WTC11 (cell line): ENCODE results near the gene CD300LG. TPM values are rescaled to one million over a fixed set of nuclear protein-coding genes. Genes with fewer than 3 reads are reported as not detected.

ENCODE experiments used
- ATAC-seq: fragments of 200-7000 bp; cut with Tn5 transposase; 2 replicates; pipeline ENCODE4 v1.10.0; 2021; ENCODE audit warnings: mild to moderate bottlenecking, moderate library complexity
- CTCF ChIA-PET: fragments of 300-600 bp; sonication (Branson Sonifier 250); formaldehyde crosslinking; loops from one replicate; lab custom pipeline; 2021; ENCODE audit warnings: antibody characterized with exemption; lab: Charles Lee
- POLR2A ChIA-PET: fragments of 350-600 bp; sonication (Branson Sonifier 250); formaldehyde crosslinking; loops from one replicate; lab custom pipeline; 2021; ENCODE audit warnings: antibody characterized with exemption; lab: Charles Lee
- DNase-seq: peaks from one replicate; pipeline ENCODE4 v3.0.0; 2021; ENCODE audit warnings: low spot score
- H3K27ac Mint-ChIP-seq: 2 replicates; pipeline ENCODE4 v1.8.0; 2021; ENCODE audit warnings: mixed read lengths
- H3K27me3 Mint-ChIP-seq: 2 replicates; pipeline ENCODE4 v1.8.0; 2021; ENCODE audit warnings: low read depth, mild to moderate bottlenecking, moderate library complexity, mixed read lengths
- H3K36me3 Mint-ChIP-seq: 2 replicates; pipeline ENCODE4 v1.8.0; 2021; ENCODE audit warnings: mixed read lengths
- H3K4me1 Mint-ChIP-seq: 2 replicates; pipeline ENCODE4 v1.8.0; 2022; ENCODE audit warnings: mixed read lengths
- H3K4me3 Mint-ChIP-seq: 2 replicates; pipeline ENCODE4 v1.8.0; 2021; ENCODE audit warnings: mild to moderate bottlenecking, moderate library complexity, mixed read lengths
- H3K9me3 Mint-ChIP-seq: 2 replicates; pipeline ENCODE4 v1.8.0; 2021; ENCODE audit warnings: mixed read lengths
- ELF4 ChIP-seq: sonication (generic); formaldehyde crosslinking; IDR thresholded peaks from 2 replicates; pipeline ENCODE4 v1.8.1; 2022; ENCODE audit warnings: low read depth, mild to moderate bottlenecking, moderate library complexity, missing genetic modification reagents
- EMX1 ChIP-seq: fragments of 250-450 bp; sonication (Bioruptor Pico); IDR thresholded peaks from 2 replicates; pipeline ENCODE4 v1.8.0; 2021; ENCODE audit warnings: mild to moderate bottlenecking
- GRHL2 ChIP-seq: fragments of 250-450 bp; sonication (Bioruptor Pico); IDR thresholded peaks from 2 replicates; pipeline ENCODE4 v1.8.0; 2022; ENCODE audit warnings: mild to moderate bottlenecking, moderate library complexity; ENCODE audit not compliant: insufficient replicate concordance, severe bottlenecking
- IRF2 ChIP-seq: sonication (generic); formaldehyde crosslinking; IDR thresholded peaks from 2 replicates; pipeline ENCODE4 v1.8.0; 2022; ENCODE audit warnings: low read depth, missing genetic modification reagents, borderline replicate concordance
- SMAD3 ChIP-seq: sonication (generic); formaldehyde crosslinking; IDR thresholded peaks from 2 replicates; pipeline ENCODE4 v1.8.0; 2022; ENCODE audit warnings: missing genetic modification reagents, mild to moderate bottlenecking, borderline replicate concordance
- TCF7 ChIP-seq: sonication (generic); formaldehyde crosslinking; IDR thresholded peaks from 2 replicates; pipeline ENCODE4 v1.8.0; 2022; ENCODE audit warnings: mild to moderate bottlenecking, low read depth, missing genetic modification reagents, moderate library complexity
- TEAD1 ChIP-seq: sonication (generic); formaldehyde crosslinking; IDR thresholded peaks from 2 replicates; pipeline ENCODE4 v1.8.0; 2022; ENCODE audit warnings: mild to moderate bottlenecking, missing genetic modification reagents
- TEAD4 ChIP-seq: sonication (generic); formaldehyde crosslinking; IDR thresholded peaks from 2 replicates; pipeline ENCODE4 v1.8.0; 2022; ENCODE audit warnings: mild to moderate bottlenecking, missing genetic modification reagents
- ZBTB21 ChIP-seq: sonication (generic); formaldehyde crosslinking; IDR thresholded peaks from 2 replicates; pipeline ENCODE4 v1.8.1; 2023; ENCODE audit warnings: mild to moderate bottlenecking, missing genetic modification reagents, borderline replicate concordance
- ZNF671 ChIP-seq: fragments of 250-450 bp; sonication (Bioruptor Pico); IDR thresholded peaks from 2 replicates; pipeline ENCODE4 v1.8.0; 2021; ENCODE audit warnings: mild to moderate bottlenecking
- total RNA-seq: library from RNA; stranded (reverse); gene quantifications from 3 replicates; pipeline ENCODE4 v1.2.3, GENCODE V29; 2021
- TF ChIP-seq, protein P1 (sequence below): sonication (generic); formaldehyde crosslinking; IDR thresholded peaks from 2 replicates; pipeline ENCODE4 v1.8.0; 2022; ENCODE audit warnings: missing genetic modification reagents
- TF ChIP-seq, protein P2 (sequence below): sonication (generic); formaldehyde crosslinking; IDR thresholded peaks from 2 replicates; pipeline ENCODE4 v1.8.1; 2022; ENCODE audit warnings: low read depth, missing genetic modification reagents, borderline replicate concordance
- TF ChIP-seq, protein P3 (sequence below): sonication (generic); formaldehyde crosslinking; IDR thresholded peaks from 2 replicates; pipeline ENCODE4 v1.8.1; 2022; ENCODE audit warnings: mild to moderate bottlenecking, missing genetic modification reagents, moderate library complexity, borderline replicate concordance
- TF ChIP-seq, protein P4 (sequence below): fragments of 250-450 bp; sonication (Bioruptor Pico); IDR thresholded peaks from 2 replicates; pipeline ENCODE4 v1.9.0; 2021; ENCODE audit warnings: mild to moderate bottlenecking
- TF ChIP-seq, protein P5 (sequence below): fragments of 250-450 bp; sonication (Bioruptor Pico); IDR thresholded peaks from 2 replicates; pipeline ENCODE4 v1.8.0; 2021; ENCODE audit warnings: mild to moderate bottlenecking

CD300LG gene
- total RNA-seq, 1 experiment from 2014 or later, result not detected

DNA sequence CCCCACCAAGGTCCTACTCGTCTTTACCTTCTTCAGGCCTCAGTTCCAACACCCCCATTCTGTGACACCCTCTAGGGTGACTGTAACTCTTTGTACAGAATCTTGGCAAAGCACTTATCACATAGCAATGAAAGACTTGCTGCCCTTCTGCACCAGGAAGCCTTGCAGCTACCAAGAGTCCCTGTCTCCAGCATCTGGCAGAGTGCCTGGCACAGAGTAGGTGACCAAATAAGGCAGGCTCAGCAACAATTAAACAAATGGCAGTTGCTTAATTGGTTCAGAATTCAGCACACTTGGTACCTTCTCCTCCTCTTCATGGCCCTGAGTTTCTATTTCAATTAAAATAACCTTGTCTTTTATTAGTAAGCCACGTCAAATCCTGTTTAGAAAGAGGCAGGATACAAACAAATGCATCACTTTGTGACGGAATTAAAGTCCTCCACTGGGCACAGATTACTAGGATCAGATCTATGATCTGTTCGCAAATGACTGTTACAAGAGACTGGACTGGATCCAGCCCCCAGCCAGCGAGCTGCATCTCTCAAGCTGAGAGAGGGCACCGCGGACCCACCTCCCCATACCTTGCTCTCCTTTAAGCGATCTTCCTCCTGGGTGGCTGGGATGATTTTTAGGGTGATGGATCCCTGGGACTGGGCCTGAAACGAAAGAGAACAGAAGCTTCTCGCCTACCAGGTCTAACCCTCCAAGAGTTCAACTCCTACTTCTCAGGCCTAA is 23.5 kb upstream of the CD300LG start:
- Mint-ChIP-seq H3K36me3 (peaks cover 5% of the 10 kb centered on the region; the same call in 1 of the 2 replicates), H3K27me3 (no peaks in the 10 kb centered on the region), H3K9me3 (no peaks in the 10 kb centered on the region), H3K4me3 (no peak overlapping the region), H3K4me1 (no peaks in the 10 kb centered on the region), H3K27ac (no peak overlapping the region)
- no peak for DNase-seq
- no peak for ATAC-seq
- TF ChIP-seq SMAD3 (CRISPR knock-in tag) (no peak), EMX1 (CRISPR knock-in tag) (no peak), ZBTB21 (no peak), TEAD1 (no peak), GRHL2 (no peak), IRF2 (CRISPR knock-in tag) (no peak), ZNF671 (CRISPR knock-in tag) (no peak)
- TF ChIP-seq, protein P1, sequence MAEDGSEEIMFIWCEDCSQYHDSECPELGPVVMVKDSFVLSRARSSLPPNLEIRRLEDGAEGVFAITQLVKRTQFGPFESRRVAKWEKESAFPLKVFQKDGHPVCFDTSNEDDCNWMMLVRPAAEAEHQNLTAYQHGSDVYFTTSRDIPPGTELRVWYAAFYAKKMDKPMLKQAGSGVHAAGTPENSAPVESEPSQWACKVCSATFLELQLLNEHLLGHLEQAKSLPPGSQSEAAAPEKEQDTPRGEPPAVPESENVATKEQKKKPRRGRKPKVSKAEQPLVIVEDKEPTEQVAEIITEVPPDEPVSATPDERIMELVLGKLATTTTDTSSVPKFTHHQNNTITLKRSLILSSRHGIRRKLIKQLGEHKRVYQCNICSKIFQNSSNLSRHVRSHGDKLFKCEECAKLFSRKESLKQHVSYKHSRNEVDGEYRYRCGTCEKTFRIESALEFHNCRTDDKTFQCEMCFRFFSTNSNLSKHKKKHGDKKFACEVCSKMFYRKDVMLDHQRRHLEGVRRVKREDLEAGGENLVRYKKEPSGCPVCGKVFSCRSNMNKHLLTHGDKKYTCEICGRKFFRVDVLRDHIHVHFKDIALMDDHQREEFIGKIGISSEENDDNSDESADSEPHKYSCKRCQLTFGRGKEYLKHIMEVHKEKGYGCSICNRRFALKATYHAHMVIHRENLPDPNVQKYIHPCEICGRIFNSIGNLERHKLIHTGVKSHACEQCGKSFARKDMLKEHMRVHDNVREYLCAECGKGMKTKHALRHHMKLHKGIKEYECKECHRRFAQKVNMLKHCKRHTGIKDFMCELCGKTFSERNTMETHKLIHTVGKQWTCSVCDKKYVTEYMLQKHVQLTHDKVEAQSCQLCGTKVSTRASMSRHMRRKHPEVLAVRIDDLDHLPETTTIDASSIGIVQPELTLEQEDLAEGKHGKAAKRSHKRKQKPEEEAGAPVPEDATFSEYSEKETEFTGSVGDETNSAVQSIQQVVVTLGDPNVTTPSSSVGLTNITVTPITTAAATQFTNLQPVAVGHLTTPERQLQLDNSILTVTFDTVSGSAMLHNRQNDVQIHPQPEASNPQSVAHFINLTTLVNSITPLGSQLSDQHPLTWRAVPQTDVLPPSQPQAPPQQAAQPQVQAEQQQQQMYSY, result no peak
- TF ChIP-seq, protein P2, sequence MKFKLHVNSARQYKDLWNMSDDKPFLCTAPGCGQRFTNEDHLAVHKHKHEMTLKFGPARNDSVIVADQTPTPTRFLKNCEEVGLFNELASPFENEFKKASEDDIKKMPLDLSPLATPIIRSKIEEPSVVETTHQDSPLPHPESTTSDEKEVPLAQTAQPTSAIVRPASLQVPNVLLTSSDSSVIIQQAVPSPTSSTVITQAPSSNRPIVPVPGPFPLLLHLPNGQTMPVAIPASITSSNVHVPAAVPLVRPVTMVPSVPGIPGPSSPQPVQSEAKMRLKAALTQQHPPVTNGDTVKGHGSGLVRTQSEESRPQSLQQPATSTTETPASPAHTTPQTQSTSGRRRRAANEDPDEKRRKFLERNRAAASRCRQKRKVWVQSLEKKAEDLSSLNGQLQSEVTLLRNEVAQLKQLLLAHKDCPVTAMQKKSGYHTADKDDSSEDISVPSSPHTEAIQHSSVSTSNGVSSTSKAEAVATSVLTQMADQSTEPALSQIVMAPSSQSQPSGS, result no peak
- TF ChIP-seq, protein P3, sequence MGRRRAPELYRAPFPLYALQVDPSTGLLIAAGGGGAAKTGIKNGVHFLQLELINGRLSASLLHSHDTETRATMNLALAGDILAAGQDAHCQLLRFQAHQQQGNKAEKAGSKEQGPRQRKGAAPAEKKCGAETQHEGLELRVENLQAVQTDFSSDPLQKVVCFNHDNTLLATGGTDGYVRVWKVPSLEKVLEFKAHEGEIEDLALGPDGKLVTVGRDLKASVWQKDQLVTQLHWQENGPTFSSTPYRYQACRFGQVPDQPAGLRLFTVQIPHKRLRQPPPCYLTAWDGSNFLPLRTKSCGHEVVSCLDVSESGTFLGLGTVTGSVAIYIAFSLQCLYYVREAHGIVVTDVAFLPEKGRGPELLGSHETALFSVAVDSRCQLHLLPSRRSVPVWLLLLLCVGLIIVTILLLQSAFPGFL, result no peak
- POLR2A ChIA-PET, result no interaction called here
- CTCF ChIA-PET, result interaction anchor here (3.1 kb wide), 1 partner anchor 23 kb away, joined by 10 read pairs; no protein-coding TSS in a partner anchor

DNA sequence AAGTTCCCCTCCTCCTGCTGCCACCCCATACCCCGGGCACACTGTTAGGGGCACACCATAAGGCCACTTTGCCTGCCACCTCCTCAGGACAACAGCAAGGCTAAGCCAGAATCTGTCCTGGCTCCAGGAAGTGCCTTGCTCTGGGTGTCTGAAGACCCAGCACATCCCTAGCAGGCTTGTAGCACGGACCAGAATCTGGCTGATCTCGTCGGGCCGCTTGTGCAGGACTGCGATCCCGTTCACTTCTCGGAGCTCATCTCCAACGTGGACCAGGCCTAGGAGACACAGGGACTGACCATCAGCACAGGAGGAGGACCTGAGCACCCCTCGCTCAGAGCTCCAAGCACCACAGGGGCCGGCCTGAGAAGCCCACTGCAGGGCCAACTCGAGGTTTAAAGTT is 21.4 kb upstream of the CD300LG start:
- ChIA-PET CTCF (interaction anchor here (1.5 to 1.8 kb wide), 2 partner anchors 9 to 21 kb away, joined by 4 to 12 read pairs; partner anchors contain the start of gene CD300LG), POLR2A (no interaction called here)
- Mint-ChIP-seq H3K36me3 (peaks cover 13% of the 10 kb centered on the region; the same call in 1 of the 2 replicates), H3K27ac (no peak overlapping the region), H3K4me1 (peaks cover 3% of the 10 kb centered on the region), H3K4me3 (no peak overlapping the region), H3K27me3 (no peaks in the 10 kb centered on the region), H3K9me3 (no peaks in the 10 kb centered on the region)
- TF ChIP-seq TCF7 (CRISPR knock-in tag), result no peak
- TF ChIP-seq, protein P4, sequence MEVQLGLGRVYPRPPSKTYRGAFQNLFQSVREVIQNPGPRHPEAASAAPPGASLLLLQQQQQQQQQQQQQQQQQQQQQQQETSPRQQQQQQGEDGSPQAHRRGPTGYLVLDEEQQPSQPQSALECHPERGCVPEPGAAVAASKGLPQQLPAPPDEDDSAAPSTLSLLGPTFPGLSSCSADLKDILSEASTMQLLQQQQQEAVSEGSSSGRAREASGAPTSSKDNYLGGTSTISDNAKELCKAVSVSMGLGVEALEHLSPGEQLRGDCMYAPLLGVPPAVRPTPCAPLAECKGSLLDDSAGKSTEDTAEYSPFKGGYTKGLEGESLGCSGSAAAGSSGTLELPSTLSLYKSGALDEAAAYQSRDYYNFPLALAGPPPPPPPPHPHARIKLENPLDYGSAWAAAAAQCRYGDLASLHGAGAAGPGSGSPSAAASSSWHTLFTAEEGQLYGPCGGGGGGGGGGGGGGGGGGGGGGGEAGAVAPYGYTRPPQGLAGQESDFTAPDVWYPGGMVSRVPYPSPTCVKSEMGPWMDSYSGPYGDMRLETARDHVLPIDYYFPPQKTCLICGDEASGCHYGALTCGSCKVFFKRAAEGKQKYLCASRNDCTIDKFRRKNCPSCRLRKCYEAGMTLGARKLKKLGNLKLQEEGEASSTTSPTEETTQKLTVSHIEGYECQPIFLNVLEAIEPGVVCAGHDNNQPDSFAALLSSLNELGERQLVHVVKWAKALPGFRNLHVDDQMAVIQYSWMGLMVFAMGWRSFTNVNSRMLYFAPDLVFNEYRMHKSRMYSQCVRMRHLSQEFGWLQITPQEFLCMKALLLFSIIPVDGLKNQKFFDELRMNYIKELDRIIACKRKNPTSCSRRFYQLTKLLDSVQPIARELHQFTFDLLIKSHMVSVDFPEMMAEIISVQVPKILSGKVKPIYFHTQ, result no peak
- TF ChIP-seq, protein P5, sequence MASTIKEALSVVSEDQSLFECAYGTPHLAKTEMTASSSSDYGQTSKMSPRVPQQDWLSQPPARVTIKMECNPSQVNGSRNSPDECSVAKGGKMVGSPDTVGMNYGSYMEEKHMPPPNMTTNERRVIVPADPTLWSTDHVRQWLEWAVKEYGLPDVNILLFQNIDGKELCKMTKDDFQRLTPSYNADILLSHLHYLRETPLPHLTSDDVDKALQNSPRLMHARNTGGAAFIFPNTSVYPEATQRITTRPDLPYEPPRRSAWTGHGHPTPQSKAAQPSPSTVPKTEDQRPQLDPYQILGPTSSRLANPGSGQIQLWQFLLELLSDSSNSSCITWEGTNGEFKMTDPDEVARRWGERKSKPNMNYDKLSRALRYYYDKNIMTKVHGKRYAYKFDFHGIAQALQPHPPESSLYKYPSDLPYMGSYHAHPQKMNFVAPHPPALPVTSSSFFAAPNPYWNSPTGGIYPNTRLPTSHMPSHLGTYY (CRISPR knock-in tag), result no peak
- TF ChIP-seq ELF4 (CRISPR knock-in tag), result no peak
- TF ChIP-seq TEAD4 (CRISPR knock-in tag), result no peak
- DNase-seq (no peak), ATAC-seq (no peak)
